RWPE2 (cell line): Measurements from ENCODE around the gene RIN1.

Experiments
- ATAC-seq: fragments of 200-7000 bp; cut with Tn5 transposase; 3 replicates; pipeline ENCODE4 v1.9.1; 2021; ENCODE audit warnings: low read depth
- DNase-seq: peaks from one replicate; pipeline ENCODE4 v3.0.0-alpha.2; 2020; ENCODE audit warnings: low spot score
- H3K27ac ChIP-seq: fragments of 450-650 bp; 2 replicates; pipeline ENCODE4 v1.5.1; 2017; ENCODE audit warnings: mild to moderate bottlenecking; ENCODE audit not compliant: poor library complexity, severe bottlenecking
- H3K27me3 ChIP-seq: fragments of 250-450 bp; sonication (Bioruptor Pico); 2 replicates; pipeline ENCODE4 v1.5.1; 2021; ENCODE audit warnings: mild to moderate bottlenecking, moderate library complexity; ENCODE audit not compliant: insufficient read depth, poor library complexity, severe bottlenecking
- H3K36me3 ChIP-seq: fragments of 250-450 bp; sonication (Bioruptor Pico); 2 replicates; pipeline ENCODE4 v1.5.1; 2020; ENCODE audit warnings: low read depth, mild to moderate bottlenecking, moderate library complexity
- H3K4me1 ChIP-seq: fragments of 250-450 bp; sonication (Bioruptor Pico); 2 replicates; pipeline ENCODE4 v1.5.1; 2021; ENCODE audit warnings: mild to moderate bottlenecking, moderate library complexity; ENCODE audit not compliant: insufficient read depth, poor library complexity, severe bottlenecking
- H3K4me3 ChIP-seq: fragments of 250-450 bp; sonication (Bioruptor Pico); 2 replicates; pipeline ENCODE4 v1.5.1; 2021; ENCODE audit warnings: mild to moderate bottlenecking, moderate library complexity; ENCODE audit not compliant: severe bottlenecking
- H3K9me3 ChIP-seq: fragments of 250-450 bp; sonication (Bioruptor Pico); 2 replicates; pipeline ENCODE4 v1.5.1; 2021; ENCODE audit warnings: mild to moderate bottlenecking, moderate library complexity; ENCODE audit not compliant: severe bottlenecking
- TF ChIP-seq, protein P1 (sequence below): fragments of 450-650 bp; IDR thresholded peaks from one replicate; pipeline ENCODE4 v1.5.1; 2017; ENCODE audit warnings: mild to moderate bottlenecking, moderate library complexity; ENCODE audit not compliant: poor library complexity, severe bottlenecking

The RIN1 gene

DNA sequence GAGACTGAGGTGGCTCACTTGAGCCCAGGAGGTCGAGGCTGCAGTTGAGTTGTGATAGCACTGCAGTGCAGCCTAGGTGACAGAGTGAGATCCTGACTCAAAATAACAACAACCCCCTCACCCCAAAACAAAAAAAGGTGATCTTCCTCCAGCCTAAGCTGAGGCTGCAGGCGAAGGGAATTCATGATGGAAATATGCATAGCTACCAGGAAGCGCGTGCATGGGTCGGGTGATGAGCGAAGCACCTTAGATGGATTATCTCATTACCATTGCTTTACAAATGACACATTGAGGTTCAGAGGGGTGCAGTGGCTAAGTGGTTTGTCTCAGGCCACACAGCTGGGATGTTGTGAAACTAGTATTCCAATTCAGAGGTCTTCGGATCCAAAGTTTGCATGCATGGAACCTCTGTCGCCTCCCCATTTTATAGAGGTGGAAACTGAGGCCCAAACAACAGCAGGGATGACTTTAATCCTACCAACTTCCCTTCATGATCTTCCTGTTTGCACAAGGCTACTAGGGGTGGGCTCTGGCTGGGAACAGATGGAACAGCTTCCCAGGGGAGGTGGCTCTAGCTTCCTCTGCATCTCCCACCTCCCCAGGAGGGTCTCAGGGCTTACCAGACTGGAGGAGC lies 30.7 kb upstream of the RIN1 start:
- Histone ChIP-seq H3K4me3 (no peak overlapping the region), H3K9me3 (no peaks in the 10 kb centered on the region), H3K36me3 (peaks cover 26% of the 10 kb centered on the region), H3K27me3 (no peaks in the 10 kb centered on the region), H3K4me1 (peaks cover 4% of the 10 kb centered on the region), H3K27ac (no peak overlapping the region)
- TF ChIP-seq, protein P1, sequence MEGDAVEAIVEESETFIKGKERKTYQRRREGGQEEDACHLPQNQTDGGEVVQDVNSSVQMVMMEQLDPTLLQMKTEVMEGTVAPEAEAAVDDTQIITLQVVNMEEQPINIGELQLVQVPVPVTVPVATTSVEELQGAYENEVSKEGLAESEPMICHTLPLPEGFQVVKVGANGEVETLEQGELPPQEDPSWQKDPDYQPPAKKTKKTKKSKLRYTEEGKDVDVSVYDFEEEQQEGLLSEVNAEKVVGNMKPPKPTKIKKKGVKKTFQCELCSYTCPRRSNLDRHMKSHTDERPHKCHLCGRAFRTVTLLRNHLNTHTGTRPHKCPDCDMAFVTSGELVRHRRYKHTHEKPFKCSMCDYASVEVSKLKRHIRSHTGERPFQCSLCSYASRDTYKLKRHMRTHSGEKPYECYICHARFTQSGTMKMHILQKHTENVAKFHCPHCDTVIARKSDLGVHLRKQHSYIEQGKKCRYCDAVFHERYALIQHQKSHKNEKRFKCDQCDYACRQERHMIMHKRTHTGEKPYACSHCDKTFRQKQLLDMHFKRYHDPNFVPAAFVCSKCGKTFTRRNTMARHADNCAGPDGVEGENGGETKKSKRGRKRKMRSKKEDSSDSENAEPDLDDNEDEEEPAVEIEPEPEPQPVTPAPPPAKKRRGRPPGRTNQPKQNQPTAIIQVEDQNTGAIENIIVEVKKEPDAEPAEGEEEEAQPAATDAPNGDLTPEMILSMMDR: no peak
- ATAC-seq (no peak), DNase-seq (no peak)

DNA sequence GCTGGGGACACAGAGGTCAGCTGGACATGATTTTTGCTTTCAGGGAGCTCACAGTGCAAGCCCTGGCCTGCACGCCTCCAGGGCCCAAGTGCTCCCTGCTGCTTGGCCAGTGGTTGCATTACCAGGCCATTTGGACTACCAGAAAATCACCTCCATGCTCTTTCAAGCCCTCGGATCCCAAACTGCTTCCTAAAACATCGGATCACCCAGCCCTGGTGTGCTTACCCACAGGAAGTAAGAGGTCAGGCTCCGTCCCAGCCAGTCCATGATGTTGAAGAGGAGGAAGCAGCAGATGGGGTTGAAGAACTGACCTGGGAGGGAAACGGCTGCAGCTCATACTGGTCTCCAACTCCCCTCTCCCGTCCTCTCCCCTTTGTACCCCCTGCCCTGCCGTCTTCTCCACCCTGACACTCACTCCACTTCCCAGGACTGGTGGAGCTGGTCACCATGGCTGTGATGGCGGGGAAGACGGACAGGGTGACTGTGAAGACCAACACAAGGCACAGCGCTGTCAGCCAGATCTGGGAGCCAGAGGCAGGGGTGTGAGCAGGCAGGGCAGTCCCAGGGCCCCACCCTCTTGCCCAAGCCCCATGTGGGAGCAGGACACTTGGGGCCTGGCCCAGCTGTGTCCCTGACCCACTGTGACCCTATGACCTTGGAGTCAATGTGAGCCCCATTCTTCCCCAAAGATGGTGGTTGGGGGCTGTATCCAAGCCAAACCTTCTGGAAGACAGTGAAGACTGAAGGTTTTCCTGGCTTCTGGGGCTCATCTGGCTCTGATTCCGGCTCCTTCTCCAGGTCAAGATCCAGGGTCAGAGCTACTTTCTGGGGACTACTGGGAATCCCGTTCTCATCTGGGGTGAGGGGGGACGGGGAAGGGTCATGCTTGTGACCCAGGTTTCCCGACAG lies 29.7 kb upstream of the RIN1 start:
- no peak overlapping the region for H3K27ac ChIP-seq
- H3K9me3 ChIP-seq: no peaks in the 10 kb centered on the region
- no peak overlapping the region for H3K4me3 ChIP-seq
- TF ChIP-seq, protein P1: no peak
- peaks cover 26% of the 10 kb centered on the region for H3K36me3 ChIP-seq
- H3K27me3 ChIP-seq: no peaks in the 10 kb centered on the region
- DNase-seq: no peak
- ATAC-seq: no peak
- H3K4me1 ChIP-seq: peaks cover 4% of the 10 kb centered on the region

DNA sequence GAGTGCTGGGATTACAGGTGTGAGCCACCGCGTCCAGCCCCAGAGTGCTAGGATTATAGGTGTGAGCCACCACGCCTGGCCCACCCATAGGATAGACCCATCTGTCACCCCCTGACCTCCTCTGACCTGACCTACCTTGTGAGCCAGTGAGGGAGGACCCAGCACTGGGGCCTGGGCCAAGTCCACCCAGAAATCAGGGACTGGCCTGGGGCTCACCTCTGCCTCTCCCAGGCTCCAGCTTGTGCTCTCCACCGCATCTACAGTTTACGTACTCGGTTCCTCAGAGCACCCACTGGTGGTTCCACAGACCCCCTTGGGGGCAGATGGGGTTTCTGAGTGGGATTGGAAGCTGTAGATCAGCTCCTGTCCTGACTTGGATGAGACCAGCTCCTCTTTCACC lies 28.9 kb upstream of the RIN1 start:
- H3K27me3 ChIP-seq: no peaks in the 10 kb centered on the region
- no peak for ATAC-seq

DNA sequence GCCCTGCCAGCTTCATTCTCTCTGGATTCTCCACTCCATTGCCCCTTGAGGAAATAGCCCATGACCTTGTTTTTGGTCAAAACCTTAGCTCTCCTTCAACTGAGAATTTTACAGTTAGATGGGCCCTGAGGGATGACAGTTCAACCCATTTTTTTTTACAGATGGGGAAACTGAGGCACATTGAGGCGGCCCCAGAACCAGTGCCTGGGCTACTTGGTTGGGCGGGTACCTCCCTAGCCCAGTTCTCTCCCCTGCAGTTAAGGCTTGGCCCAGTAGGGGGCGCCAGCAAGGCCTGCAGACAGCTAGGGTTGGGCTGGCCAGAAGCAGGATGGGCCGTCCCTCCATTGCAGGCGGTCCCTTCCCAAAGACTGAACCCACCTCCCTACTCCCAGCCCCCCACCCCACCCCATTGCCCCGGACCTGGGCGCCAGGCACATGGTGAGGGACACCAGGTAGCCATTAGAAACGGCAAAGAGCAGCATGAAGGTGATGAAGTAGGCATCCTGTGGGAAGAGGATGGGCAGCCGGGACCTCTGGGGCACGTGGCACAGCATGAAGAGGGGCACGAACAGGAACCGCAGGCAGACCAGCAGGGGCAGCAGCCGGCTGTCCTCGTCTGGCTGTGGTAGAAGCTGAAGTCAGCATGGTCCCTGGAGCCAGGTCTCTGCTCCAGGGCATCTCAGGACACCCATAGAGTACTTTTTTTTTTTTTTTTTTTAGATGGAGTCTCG lies 27.7 kb upstream of the RIN1 start:
- peaks cover 26% of the 10 kb centered on the region for H3K36me3 ChIP-seq
- TF ChIP-seq, protein P1: peak; percentile 68
- no peaks in the 10 kb centered on the region for H3K27me3 ChIP-seq
- H3K4me1 ChIP-seq: no peaks in the 10 kb centered on the region
- ATAC-seq (no peak), DNase-seq (no peak)
- no peak overlapping the region for H3K27ac ChIP-seq
- H3K9me3 ChIP-seq: no peaks in the 10 kb centered on the region
- no peak overlapping the region for H3K4me3 ChIP-seq

More for the DNA sequence above, 28.9 kb upstream of the RIN1 start:
- no peak overlapping the region for H3K4me3 ChIP-seq
- TF ChIP-seq, protein P1: no peak
- peaks cover 1% of the 10 kb centered on the region for H3K4me1 ChIP-seq
- H3K36me3 ChIP-seq: peaks cover 26% of the 10 kb centered on the region
- no peak overlapping the region for H3K27ac ChIP-seq
- no peak for DNase-seq
- no peaks in the 10 kb centered on the region for H3K9me3 ChIP-seq
